HEK293T (cell line): Measurements from ENCODE around the gene KRTAP10-12.

Experiments
- ARNT ChIP-seq: fragments of 450-650 bp; IDR thresholded peaks from 2 replicates; pipeline ENCODE4 v1.6.1; 2017; ENCODE audit warnings: mild to moderate bottlenecking
- BHLHE40 ChIP-seq: fragments of 450-650 bp; IDR thresholded peaks from 2 replicates; pipeline ENCODE4 v1.6.1; 2016; ENCODE audit warnings: mild to moderate bottlenecking, moderate library complexity, borderline replicate concordance
- CTBP1 ChIP-seq: fragments of 450-650 bp; IDR thresholded peaks from 2 replicates; pipeline ENCODE4 v1.6.1; 2016; ENCODE audit warnings: borderline replicate concordance
- ELF4 ChIP-seq: fragments of 450-650 bp; IDR thresholded peaks from 2 replicates; pipeline ENCODE4 v1.6.1; 2017; ENCODE audit warnings: antibody characterized with exemption
- FOXA1 ChIP-seq: fragments of 450-650 bp; IDR thresholded peaks from 2 replicates; pipeline ENCODE4 v1.6.1; 2016; ENCODE audit warnings: mild to moderate bottlenecking
- FOXK2 ChIP-seq: fragments of 450-650 bp; IDR thresholded peaks from 2 replicates; pipeline ENCODE4 v1.6.1; 2016; ENCODE audit warnings: mild to moderate bottlenecking
- FOXM1 ChIP-seq: fragments of 450-650 bp; IDR thresholded peaks from 2 replicates; pipeline ENCODE4 v1.6.1; 2017; ENCODE audit warnings: mild to moderate bottlenecking, borderline replicate concordance
- L3MBTL2 ChIP-seq: fragments of 450-650 bp; conservative IDR thresholded peaks from 2 replicates; pipeline ENCODE4 v1.6.1; 2016; ENCODE audit warnings: mild to moderate bottlenecking
- NFRKB ChIP-seq: fragments of 450-650 bp; IDR thresholded peaks from 2 replicates; pipeline ENCODE4 v1.6.1; 2016; ENCODE audit warnings: mild to moderate bottlenecking, moderate library complexity
- PKNOX1 ChIP-seq: fragments of 450-650 bp; IDR thresholded peaks from 2 replicates; pipeline ENCODE4 v1.6.1; 2016
- SP1 ChIP-seq: fragments of 450-650 bp; IDR thresholded peaks from 2 replicates; pipeline ENCODE4 v1.6.1; 2017
- SUZ12 ChIP-seq: fragments of 450-650 bp; IDR thresholded peaks from 2 replicates; pipeline ENCODE4 v1.6.1; 2016; ENCODE audit warnings: mild to moderate bottlenecking
- TARDBP ChIP-seq: fragments of 450-650 bp; IDR thresholded peaks from 2 replicates; pipeline ENCODE4 v1.6.1; 2016
- ZNF384 ChIP-seq: fragments of 450-650 bp; IDR thresholded peaks from 2 replicates; pipeline ENCODE4 v1.6.1; 2016

- TF ChIP-seq FOXM1 (no peak), L3MBTL2 (no peak), SUZ12 (no peak), FOXA1 (no peak), BHLHE40 (no peak), TARDBP (no peak), SP1 (no peak), PKNOX1 (no peak), ELF4 (no peak), NFRKB (no peak), ARNT (no peak), CTBP1 (no peak), ZNF384 (no peak), FOXK2 (no peak)
Observed at GRCh38 chr21:44730951-44731579, 34.1 kb downstream of the KRTAP10-12 start.
